Stimulated activated CD8-positive, alpha-beta memory T cell treated with anti-CD3 and anti-CD28 coated beads, Interleukin-15, amount 100 ng/mL, for 4 hours (primary cell): ENCODE measurements around the gene DACT3.

ENCODE experiments used
- DNase-seq, 2 donors: peaks; one replicate each; pipeline ENCODE4 v3.0.0-alpha.2; 2020; ENCODE audit warnings: low read depth in 2 of 2

Gene DACT3

GRCh38 chr19:46665072-46665471, 4.1 kb upstream of the DACT3 start:
- no peak for DNase-seq

GRCh38 chr19:46661735-46662592, 982 bp upstream of the DACT3 start:
- DNase-seq, result peak; percentile 43 to 58

GRCh38 chr19:46660551-46661019, 397 bp downstream of the DACT3 start:
- no peak for DNase-seq

- no peak for DNase-seq
These were observed 919 bp downstream of the DACT3 start for GRCh38 chr19:46660008-46660517.

- DNase-seq, result no peak
These were observed 1.6 kb downstream of the DACT3 start for GRCh38 chr19:46659151-46660007.

GRCh38 chr19:46656541-46656940, 4.4 kb downstream of the DACT3 start:
- no peak for DNase-seq

- no peak for DNase-seq
These were observed 6.3 kb downstream of the DACT3 start for GRCh38 chr19:46654621-46655152.

- no peak for DNase-seq
These were observed 10.5 kb downstream of the DACT3 start for GRCh38 chr19:46650445-46650844.

- DNase-seq, result no peak
These were observed 11.7 kb downstream of the DACT3 start for GRCh38 chr19:46648961-46649960.

- DNase-seq, result no peak
These were observed 12.7 kb downstream of the DACT3 start for GRCh38 chr19:46648060-46648960.

- DNase-seq, result no peak
These were observed 14.6 kb downstream of the DACT3 start for GRCh38 chr19:46646402-46646801.

- no peak for DNase-seq
These were observed 16.3 kb downstream of the DACT3 start for GRCh38 chr19:46644720-46645119.

- no peak for DNase-seq
These were observed 20.3 kb downstream of the DACT3 start for GRCh38 chr19:46640656-46641055.

- no peak for DNase-seq
These were observed 21.4 kb downstream of the DACT3 start for GRCh38 chr19:46639358-46640182.

- no peak for DNase-seq
These were observed 23.8 kb downstream of the DACT3 start for GRCh38 chr19:46637224-46637623.

- DNase-seq, result no peak
These were observed 24.8 kb downstream of the DACT3 start, which contains the start of gene GNG8 for GRCh38 chr19:46635920-46636761. Gene GNG8, minus strand, starts transcription at chr19:46636202. Its CDS starts 1,520 bp downstream, at chr19:46634682.

GRCh38 chr19:46634656-46635218, 26.2 kb downstream of the DACT3 start:
- no peak for DNase-seq
